H1 (cell line): Measurements from ENCODE around the gene GPBP1. TPM values are rescaled to one million over a fixed set of nuclear protein-coding genes. Genes with fewer than 3 reads are reported as not detected.

Experiments
- CTCF ChIA-PET: fragments of 300-600 bp; sonication (Branson Sonifier 250); formaldehyde crosslinking; loops from one replicate; lab custom pipeline; 2021; ENCODE audit not compliant: partially characterized antibody; lab: Charles Lee
- POLR2A ChIA-PET: fragments of 300-600 bp; sonication (Branson Sonifier 250); formaldehyde crosslinking; loops from one replicate; lab custom pipeline; 2021; ENCODE audit warnings: inconsistent platforms; ENCODE audit not compliant: partially characterized antibody; lab: Charles Lee
- DNase-seq, 2 experiments: peaks; one replicate each; pipeline versions ENCODE4 v3.0.0 to v3.0.0-alpha.2; 2010 to 2022; ENCODE audit warnings: low spot score in 2 of 2, low read depth in 1 of 2, mixed read lengths in 1 of 2
- FAIRE-seq: peaks from 2 replicates; lab custom pipeline; 2011; peaks lifted over from hg19 to GRCh38; lab: Jason Lieb, UNC
- H2AFZ ChIP-seq: 2 replicates; pipeline ENCODE4 v1.8.1; 2012; ENCODE audit warnings: low read length, inconsistent platforms
- H2AK5ac ChIP-seq: 2 replicates; pipeline ENCODE4 v1.6.1; 2013; ENCODE audit warnings: low read depth, low read length
- H2BK120ac ChIP-seq: replicated peaks from 2 replicates; pipeline ENCODE3; 2013; ENCODE audit warnings: low read depth, low read length, inconsistent platforms
- H2BK12ac ChIP-seq: 2 replicates; pipeline ENCODE4 v1.6.1; 2013; ENCODE audit warnings: low read depth, low read length
- H2BK15ac ChIP-seq: 2 replicates; pipeline ENCODE4 v1.6.1; 2013; ENCODE audit warnings: low read length
- H2BK20ac ChIP-seq: 2 replicates; pipeline ENCODE4 v1.6.1; 2013; ENCODE audit warnings: low read length
- H2BK5ac ChIP-seq: 2 replicates; pipeline ENCODE4 v1.6.1; 2013; ENCODE audit warnings: low read depth, low read length
- H3K14ac ChIP-seq: 2 replicates; pipeline ENCODE4 v1.6.1; 2013; ENCODE audit warnings: inconsistent platforms; ENCODE audit not compliant: insufficient read length
- H3K18ac ChIP-seq: 2 replicates; pipeline ENCODE4 v1.6.1; 2013; ENCODE audit warnings: low read length; ENCODE audit errors: extremely low read depth
- H3K23ac ChIP-seq: 2 replicates; pipeline ENCODE4 v1.6.1; 2013; ENCODE audit warnings: inconsistent platforms; ENCODE audit not compliant: insufficient read length
- H3K23me2 ChIP-seq: 2 replicates; pipeline ENCODE4 v1.6.1; 2013; ENCODE audit warnings: low read depth, low read length
- H3K27ac ChIP-seq: 2 replicates; pipeline ENCODE4 v1.6.1; 2011; ENCODE audit warnings: low read depth, low read length, inconsistent platforms
- H3K27me3 ChIP-seq, 4 experiments: replicated peaks in 1 of 4; 1 replicate in 1 of 4; 2 replicates in 3 of 4; pipeline versions ENCODE4 v1.6.1 to v1.8.1; 2011 to 2013; ENCODE audit warnings: low read length in 3 of 4, mild to moderate bottlenecking in 3 of 4, inconsistent platforms in 2 of 4, mixed read lengths in 2 of 4, moderate library complexity in 1 of 4; ENCODE audit not compliant: control insufficient read depth in 3 of 4, insufficient read depth in 3 of 4; ENCODE audit errors: extremely low read depth in 1 of 4
- H3K36me3 ChIP-seq, 4 experiments: 2 replicates each; pipeline versions ENCODE4 v1.6.1 to v1.8.1; 2011 to 2013; ENCODE audit warnings: mild to moderate bottlenecking in 4 of 4, low read length in 3 of 4, moderate library complexity in 2 of 4, control low read depth in 1 of 4, inconsistent platforms in 1 of 4; ENCODE audit not compliant: insufficient read depth in 4 of 4, control insufficient read depth in 2 of 4
- H3K4ac ChIP-seq: replicated peaks from 2 replicates; pipeline ENCODE3; 2013; ENCODE audit warnings: low read length, low read depth, mixed read lengths, inconsistent platforms; ENCODE audit not compliant: insufficient read length
- H3K4me1 ChIP-seq, 4 experiments: replicated peaks in 1 of 4; 1 replicate in 1 of 4; 2 replicates in 3 of 4; pipeline versions ENCODE4 v1.6.1 to v1.8.1; 2011 to 2013; ENCODE audit warnings: low read length in 3 of 4, inconsistent platforms in 2 of 4, mixed read lengths in 1 of 4; ENCODE audit not compliant: insufficient read depth in 4 of 4, control insufficient read depth in 3 of 4
- H3K4me2 ChIP-seq, 2 experiments: 2 replicates each; pipeline versions ENCODE4 v1.6.1 to v1.8.1; 2011 to 2013; ENCODE audit warnings: low read depth in 2 of 2, low read length in 2 of 2, control low read depth in 1 of 2, inconsistent platforms in 1 of 2, mild to moderate bottlenecking in 1 of 2; ENCODE audit not compliant: insufficient read depth in 1 of 2
- H3K4me3 ChIP-seq, 4 experiments: fragments of 200-600, 300-600 bp in 1 of 4; sonication (generic), shearing (Covaris generic), sonication (Bioruptor Twin) in 1 of 4; 2 replicates each; pipeline versions ENCODE4 v1.5.1 to v1.8.1; 2011 to 2016; ENCODE audit warnings: low read length in 4 of 4, low read depth in 3 of 4, control low read depth in 2 of 4, inconsistent platforms in 2 of 4, mild to moderate bottlenecking in 2 of 4, mixed read lengths in 1 of 4, moderate library complexity in 1 of 4; ENCODE audit not compliant: insufficient read depth in 2 of 4; ENCODE audit errors: extremely low read depth in 1 of 4
- H3K56ac ChIP-seq: replicated peaks from 2 replicates; pipeline ENCODE3; 2013; ENCODE audit warnings: low read depth, mild to moderate bottlenecking, mixed read lengths, low read length, inconsistent platforms; ENCODE audit not compliant: insufficient read length
- H3K79me1 ChIP-seq: 2 replicates; pipeline ENCODE4 v1.6.1; 2013; ENCODE audit warnings: low read depth, low read length, control low read depth
- H3K79me2 ChIP-seq, 2 experiments: 2 replicates each; pipeline versions ENCODE4 v1.6.1 to v1.8.1; 2012 to 2013; ENCODE audit warnings: low read length in 2 of 2, mild to moderate bottlenecking in 2 of 2, inconsistent platforms in 1 of 2; ENCODE audit not compliant: insufficient read depth in 2 of 2, control insufficient read depth in 1 of 2
- H3K9ac ChIP-seq, 4 experiments: replicated peaks in 1 of 4; 1 replicate in 1 of 4; 2 replicates in 3 of 4; pipeline versions ENCODE4 v1.6.1 to v1.8.1; 2011 to 2013; ENCODE audit warnings: low read depth in 3 of 4, low read length in 3 of 4, control low read depth in 2 of 4, mild to moderate bottlenecking in 2 of 4, moderate library complexity in 2 of 4, inconsistent platforms in 1 of 4; ENCODE audit errors: extremely low read depth in 1 of 4
- H3K9me3 ChIP-seq, 2 experiments: 2 replicates each; pipeline versions ENCODE4 v1.6.1 to v1.8.1; 2012 to 2013; ENCODE audit warnings: mild to moderate bottlenecking in 2 of 2, moderate library complexity in 2 of 2, control low read depth in 1 of 2, inconsistent platforms in 1 of 2, low read depth in 1 of 2, low read length in 1 of 2, mixed read lengths in 1 of 2; ENCODE audit not compliant: insufficient read depth in 2 of 2
- H4K20me1 ChIP-seq, 2 experiments: replicated peaks in 1 of 2; 2 replicates each; pipeline versions ENCODE3 to v1.8.1; 2011 to 2013; ENCODE audit warnings: inconsistent platforms in 2 of 2, low read length in 2 of 2, mild to moderate bottlenecking in 1 of 2; ENCODE audit not compliant: insufficient read depth in 2 of 2, control insufficient read depth in 1 of 2
- H4K5ac ChIP-seq: 2 replicates; pipeline ENCODE4 v1.6.1; 2013; ENCODE audit warnings: low read length, low read depth, mixed read lengths, inconsistent platforms; ENCODE audit not compliant: insufficient read length
- H4K8ac ChIP-seq: 2 replicates; pipeline ENCODE4 v1.8.0; 2013; ENCODE audit warnings: mild to moderate bottlenecking, moderate library complexity, low read length, inconsistent platforms; ENCODE audit not compliant: insufficient read depth; ENCODE audit errors: extremely low read depth
- H4K91ac ChIP-seq: replicated peaks from 2 replicates; pipeline ENCODE3; 2013; ENCODE audit warnings: low read length, mixed read lengths, inconsistent platforms; ENCODE audit not compliant: insufficient read length
- CHD1 ChIP-seq: IDR thresholded peaks from 2 replicates; pipeline ENCODE4 v1.6.1; 2012; ENCODE audit warnings: low read depth, low read length, improper control_type of control experiment
- EZH2 ChIP-seq: fragments of 200-600 bp; sonication (generic); IDR thresholded peaks from 2 replicates; pipeline ENCODE4 v1.7.1; 2012; ENCODE audit warnings: low read depth, mild to moderate bottlenecking, moderate library complexity, low read length, inconsistent platforms; ENCODE audit not compliant: severe bottlenecking
- FOSL1 ChIP-seq: IDR thresholded peaks from 2 replicates; pipeline ENCODE4 v1.6.1; 2011; ENCODE audit warnings: mild to moderate bottlenecking, low read depth, low read length, moderate library complexity; ENCODE audit not compliant: insufficient read depth
- KDM4A ChIP-seq: IDR thresholded peaks from one replicate; pipeline ENCODE4 v1.7.1; 2012; ENCODE audit warnings: low read depth, mild to moderate bottlenecking, moderate library complexity, low read length, inconsistent platforms; ENCODE audit not compliant: severe bottlenecking
- POLR2A ChIP-seq, 2 experiments: IDR thresholded peaks; 1 replicate in 1 of 2; 2 replicates in 1 of 2; pipeline ENCODE4 v1.6.1; 2011; ENCODE audit warnings: low read depth in 2 of 2, low read length in 2 of 2, mild to moderate bottlenecking in 2 of 2; ENCODE audit errors: control extremely low read depth in 1 of 2
- WGBS, 2 experiments: shearing (Covaris generic) in 1 of 2; methylation state at CpG; one replicate each; pipeline versions ENCODE4 v1.1.6 to v1.1.7; 2013 to 2015; ENCODE audit warnings: low lambda C conversion rate in 2 of 2, mixed read lengths in 2 of 2, inconsistent platforms in 1 of 2, low coverage in 1 of 2, missing lambda C conversion rate in 1 of 2; ENCODE audit not compliant: insufficient replicate concordance in 2 of 2, insufficient coverage in 1 of 2, insufficient read length in 1 of 2; ENCODE audit errors: extremely low coverage in 1 of 2, missing lambda C conversion rate in 1 of 2; 5-methylcytosine and 5-hydroxymethylcytosine counted together
- polyA plus RNA-seq, 7 experiments: library from polyadenylated mRNA; depleted of rRNA in 3 of 7; stranded (reverse) in 5 of 7; unstranded in 2 of 7; fragments of >200 nt in 5 of 7; fragments of 200-250 nt in 2 of 7; gene quantifications; 1 replicate in 5 of 7; 2 replicates in 1 of 7; 4 replicates in 1 of 7; pipeline versions ENCODE4 v1.2.1 to v1.2.3, GENCODE V29; 2011 to 2013; ENCODE audit warnings: missing spikeins in 2 of 7, mixed read lengths in 2 of 7
- total RNA-seq: library from RNA; stranded (reverse); fragmentation: NEBNext Ultra II Directional; extraction: Animal tissue kit (Norgen Biotek cat#: 25700); gene quantifications from 2 replicates; pipeline ENCODE4 v1.2.1, GENCODE V29; 2021
- TF ChIP-seq, protein P1 (sequence below): IDR thresholded peaks from 2 replicates; pipeline ENCODE4 v1.6.1; 2012; ENCODE audit warnings: inconsistent platforms

Gene GPBP1
- total and polyA plus RNA-seq, 2 of the 8 experiments (the other 6 are each of a cell fraction or from before 2014, with no cell fraction given), result 29.2 to 108 TPM

DNA sequence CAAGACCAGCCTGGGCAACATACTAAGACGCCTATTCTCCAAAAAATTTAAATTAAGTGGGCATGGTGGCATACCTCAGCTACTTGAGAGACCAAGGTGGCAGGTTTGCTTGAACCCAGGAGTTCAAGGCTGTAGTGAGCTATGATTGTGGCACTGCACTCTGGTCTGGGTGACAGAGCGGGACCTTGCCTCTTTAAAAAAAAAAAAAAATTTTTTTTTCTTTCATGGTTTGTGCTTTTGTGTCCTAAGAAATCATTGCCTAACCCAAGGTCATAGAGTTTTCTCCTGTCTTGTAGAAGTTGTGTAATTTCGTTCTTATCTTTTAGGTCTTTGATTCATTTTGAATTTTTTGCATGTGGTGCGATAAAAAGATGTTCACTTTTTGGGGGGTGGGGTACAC is 12.3 kb downstream of the GPBP1 start:
- H3K23me2 ChIP-seq, result no peaks in the 10 kb centered on the region
- no peak overlapping the region for H2BK20ac ChIP-seq
- H4K5ac ChIP-seq, result no peak overlapping the region
- no peaks in the 10 kb centered on the region for H3K9me3 ChIP-seq
- no peak overlapping the region for H3K14ac ChIP-seq
- no peak overlapping the region for H3K27ac ChIP-seq
- H3K4me3 ChIP-seq, result no peak overlapping the region
- no peak for FAIRE-seq
- peaks cover 86 to 100% of the 10 kb centered on the region in 2 experiments for H3K79me2 ChIP-seq
- H4K20me1 ChIP-seq, result peaks cover 29 to 48% of the 10 kb centered on the region in 2 experiments
- peaks cover 0 to 10% (median 0%) of the 10 kb centered on the region in 4 experiments; a peak in 2 of 8 replicates for H3K36me3 ChIP-seq
- ChIA-PET POLR2A (interaction anchor here (2.0 kb wide), 1 partner anchor 11 kb away, joined by 9 read pairs; no protein-coding TSS in a partner anchor), CTCF (no interaction called here)
- H4K91ac ChIP-seq, result no peak overlapping the region
- no peak overlapping the region for H3K56ac ChIP-seq
- no peak overlapping the region for H3K4ac ChIP-seq
- H2AK5ac ChIP-seq, result no peak overlapping the region
- H3K4me1 ChIP-seq, result peaks cover 0 to 12% (median 8%) of the 10 kb centered on the region in 4 experiments; a peak in 4 of 7 replicates
- no peak overlapping the region for H3K9ac ChIP-seq
- no peak overlapping the region for H4K8ac ChIP-seq
- DNase-seq, result no peak
- WGBS, 2 experiments, result 87% methylated on average over 4 of the region's 4 CpGs; no CpG with 5 or more reads in 1 of the 2 experiments
- H3K27me3 ChIP-seq, result no peaks in the 10 kb centered on the region
- no peak overlapping the region for H2AFZ ChIP-seq
- no peak overlapping the region for H3K23ac ChIP-seq
- no peak for TF ChIP-seq POLR2A (IDR thresholded peaks at IDR 0.05; ENCODE audit: control extremely low read depth in 1 of 2, low read depth in 2 of 2, low read length in 2 of 2)
- TF ChIP-seq, protein P1, sequence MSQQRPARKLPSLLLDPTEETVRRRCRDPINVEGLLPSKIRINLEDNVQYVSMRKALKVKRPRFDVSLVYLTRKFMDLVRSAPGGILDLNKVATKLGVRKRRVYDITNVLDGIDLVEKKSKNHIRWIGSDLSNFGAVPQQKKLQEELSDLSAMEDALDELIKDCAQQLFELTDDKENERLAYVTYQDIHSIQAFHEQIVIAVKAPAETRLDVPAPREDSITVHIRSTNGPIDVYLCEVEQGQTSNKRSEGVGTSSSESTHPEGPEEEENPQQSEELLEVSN, result no peak
- no peak for TF ChIP-seq CHD1
- no peak for TF ChIP-seq KDM4A
- TF ChIP-seq EZH2, result no peak
- TF ChIP-seq FOSL1, result no peak
- no peak overlapping the region for H2BK15ac ChIP-seq
- H2BK12ac ChIP-seq, result no peak overlapping the region
- H2BK120ac ChIP-seq, result no peak overlapping the region
- no peak overlapping the region for H3K18ac ChIP-seq
- H3K79me1 ChIP-seq, result peaks cover 2% of the 10 kb centered on the region; the same call in 1 of the 2 replicates
- H2BK5ac ChIP-seq, result no peak overlapping the region
- H3K4me2 ChIP-seq, result no peak overlapping the region; a peak in 1 of 4 replicates
